ENCODE data around the gene SNED1. TPM values are rescaled to one million over a fixed set of nuclear protein-coding genes. Genes with fewer than 3 reads are reported as not detected.

Gene SNED1
- total RNA-seq, 8 experiments from 2014 or later = 0.71 to 15.4 (median 2.8) TPM

DNA sequence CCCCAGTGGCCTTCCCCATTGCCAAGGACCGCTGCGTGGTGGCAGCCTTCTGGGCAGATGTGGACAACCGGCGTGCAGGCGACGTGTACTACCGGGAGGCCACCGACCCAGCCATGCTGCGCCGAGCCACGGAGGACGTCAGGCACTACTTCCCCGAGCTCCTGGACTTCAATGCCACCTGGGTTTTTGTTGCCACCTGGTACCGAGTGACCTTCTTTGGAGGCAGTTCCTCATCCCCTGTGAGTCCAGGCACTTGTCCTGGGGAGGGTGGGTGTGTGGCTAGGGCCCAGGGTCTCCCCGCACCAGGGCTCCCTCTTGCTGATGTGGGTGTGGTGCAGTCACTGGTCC is 31.9 kb downstream of the SNED1 start:
- no peaks in the 10 kb centered on the region for H3K4me1 ChIP-seq (replicated peaks in 1 of 2)
- no peak overlapping the region for H3K4me3 ChIP-seq
- ATAC-seq (replicated peaks in 6 of 8) = no peak
- 90 to 100% methylated on average over 1 to 2 of the region's 15 CpGs; no CpG with 5 or more reads in 8 of the 10 experiments for WGBS, 10 experiments
- no peak overlapping the region for H3K27ac ChIP-seq
- in situ Hi-C loops (cut with MboI; ENCODE audit: low pct_unique_long_range_greater_than_20kb in 2 of 9, low sequenced_read_pairs in 9 of 9, unreplicated experiment in 9 of 9) = no loop called here

- WGBS, 10 experiments = 82 to 100% (median 92%) methylated on average over 1 to 6 of the region's 7 CpGs; no CpG with 5 or more reads in 2 of the 10 experiments
- H3K27ac ChIP-seq = no peak overlapping the region
- in situ Hi-C loops (cut with MboI; ENCODE audit: low pct_unique_long_range_greater_than_20kb in 2 of 9, low sequenced_read_pairs in 9 of 9, unreplicated experiment in 9 of 9) = no loop called here
- no peaks in the 10 kb centered on the region for H3K4me1 ChIP-seq (replicated peaks in 1 of 2)
- H3K4me3 ChIP-seq = no peak overlapping the region
- ATAC-seq (replicated peaks in 6 of 8) = no peak
Measured at GRCh38 chr2:241030883-241031282, 32.5 kb downstream of the SNED1 start.

DNA sequence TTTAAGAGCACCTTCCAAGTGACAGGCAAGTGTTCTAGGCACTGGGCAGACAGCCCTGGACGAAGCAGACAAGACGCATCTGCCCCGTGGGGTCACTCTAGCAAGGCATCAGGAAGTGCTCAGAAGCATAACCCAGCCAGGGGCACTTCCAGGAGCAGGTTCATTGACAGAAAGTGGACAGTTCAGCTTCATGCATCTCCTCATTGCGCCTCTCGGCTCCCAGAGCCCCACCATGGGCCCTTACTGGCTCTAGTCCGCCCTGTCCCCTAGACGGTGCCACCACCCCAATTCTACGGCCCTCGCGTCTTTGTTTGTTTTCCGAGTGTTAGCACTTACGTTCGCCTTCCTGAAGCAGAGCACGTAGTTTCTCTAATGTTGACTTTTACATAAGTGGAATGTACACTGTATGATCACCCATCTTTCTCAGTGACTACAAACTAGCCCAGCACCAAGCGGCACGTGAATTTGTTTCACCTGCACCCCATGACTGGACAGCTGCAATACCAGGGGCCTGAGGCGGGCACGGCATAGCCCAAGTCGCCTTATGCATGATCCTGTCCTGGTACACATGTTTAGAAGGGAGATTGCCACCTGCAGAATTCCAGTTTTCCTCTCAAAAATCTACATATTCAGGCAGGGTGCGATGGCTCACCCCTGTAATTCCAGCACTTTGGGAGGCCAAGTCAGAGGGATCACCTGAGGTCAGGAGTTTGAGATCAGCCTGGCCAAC is 33.2 kb downstream of the SNED1 start:
- no peak overlapping the region for H3K4me3 ChIP-seq
- in situ Hi-C loops (cut with MboI; ENCODE audit: low pct_unique_long_range_greater_than_20kb in 2 of 9, low sequenced_read_pairs in 9 of 9, unreplicated experiment in 9 of 9) = no loop called here
- no peak overlapping the region for H3K27ac ChIP-seq
- 63 to 91% (median 85%) methylated on average over 3 to 11 of the region's 20 CpGs; no CpG with 5 or more reads in 4 of the 10 experiments for WGBS, 10 experiments
- ATAC-seq (replicated peaks in 6 of 8) = no peak
- peaks cover 5 to 6% of the 10 kb centered on the region in 2 donors for H3K4me1 ChIP-seq (replicated peaks in 1 of 2)

- peaks cover 6 to 11% of the 10 kb centered on the region in 2 donors for H3K4me1 ChIP-seq (replicated peaks in 1 of 2)
- WGBS, 10 experiments = 19 to 100% (median 81%) methylated on average over 2 to 10 of the region's 17 CpGs; no CpG with 5 or more reads in 1 of the 10 experiments
- in situ Hi-C loops (cut with MboI; ENCODE audit: low pct_unique_long_range_greater_than_20kb in 2 of 9, low sequenced_read_pairs in 9 of 9, unreplicated experiment in 9 of 9) = no loop called here
- no peak overlapping the region for H3K4me3 ChIP-seq
- no peak for ATAC-seq (replicated peaks in 6 of 8)
- H3K27ac ChIP-seq = no peak overlapping the region
Measured at GRCh38 chr2:241033336-241033987, 35.0 kb downstream of the SNED1 start.

- no peak for ATAC-seq (replicated peaks in 6 of 8)
- in situ Hi-C loops (cut with MboI; ENCODE audit: low pct_unique_long_range_greater_than_20kb in 2 of 9, low sequenced_read_pairs in 9 of 9, unreplicated experiment in 9 of 9) = no loop called here
- WGBS, 10 experiments = 50 to 100% methylated on average over 1 of the region's 7 CpGs; no CpG with 5 or more reads in 8 of the 10 experiments
- H3K27ac ChIP-seq = no peak overlapping the region
- H3K4me3 ChIP-seq = no peak overlapping the region
- peaks cover 6 to 11% of the 10 kb centered on the region in 2 donors for H3K4me1 ChIP-seq (replicated peaks in 1 of 2)
Measured at GRCh38 chr2:241033994-241034393, 35.6 kb downstream of the SNED1 start.

GRCh38 chr2:241034490-241035141 is 36.2 kb downstream of the SNED1 start:
- Histone ChIP-seq H3K4me3 (no peak overlapping the region), H3K4me1 (replicated peaks in 1 of 2) (peaks cover 6 to 11% of the 10 kb centered on the region in 2 donors), H3K27ac (no peak overlapping the region)
- WGBS, 10 experiments = 100% methylated on average over 1 of the region's 22 CpGs; no CpG with 5 or more reads in 8 of the 10 experiments
- in situ Hi-C loops (cut with MboI; ENCODE audit: low pct_unique_long_range_greater_than_20kb in 2 of 9, low sequenced_read_pairs in 9 of 9, unreplicated experiment in 9 of 9) = no loop called here
- no peak for ATAC-seq (replicated peaks in 6 of 8)

DNA sequence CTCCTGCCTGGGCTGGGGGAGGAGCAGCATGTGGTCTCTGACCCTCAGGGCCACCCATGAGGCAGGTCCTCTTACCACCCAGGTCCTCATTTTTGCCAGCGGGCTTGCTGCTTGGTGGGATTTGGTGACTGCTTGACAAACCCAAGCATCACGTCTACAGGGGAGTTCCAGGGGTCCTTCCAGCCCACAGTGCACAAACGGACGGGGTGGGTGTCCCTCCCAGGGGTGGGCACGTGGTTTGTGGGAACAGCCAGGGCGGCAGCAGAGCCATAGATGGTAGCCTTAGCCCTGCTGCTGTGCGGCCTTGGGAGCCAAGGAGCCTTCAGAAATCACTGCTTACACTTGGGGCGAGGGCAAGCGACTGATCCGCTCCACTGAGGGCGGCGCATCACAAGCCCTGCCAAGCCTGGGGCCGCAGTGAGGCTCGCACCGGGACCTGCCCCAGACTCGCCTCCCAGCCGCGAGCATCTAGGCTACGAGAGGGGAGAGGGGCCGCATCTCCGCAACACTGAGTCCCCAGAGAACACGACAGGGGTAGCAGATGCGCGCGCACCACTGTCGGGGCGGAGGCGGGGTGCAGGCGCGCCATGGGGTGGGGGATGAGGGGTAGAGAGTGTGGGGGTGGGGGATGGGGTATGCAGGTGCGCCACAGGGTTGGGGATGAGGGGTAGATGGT is 36.9 kb downstream of the SNED1 start:
- no peak overlapping the region for H3K27ac ChIP-seq
- peak in 5 of 8 experiments; percentile 12 to 77 (median 73) for ATAC-seq (replicated peaks in 6 of 8)
- in situ Hi-C loops (cut with MboI; ENCODE audit: low pct_unique_long_range_greater_than_20kb in 2 of 9, low sequenced_read_pairs in 9 of 9, unreplicated experiment in 9 of 9) = no loop called here
- peaks cover 6 to 11% of the 10 kb centered on the region in 2 donors for H3K4me1 ChIP-seq (replicated peaks in 1 of 2)
- H3K4me3 ChIP-seq = no peak overlapping the region
- 47% methylated on average over 9 of the region's 31 CpGs; no CpG with 5 or more reads in 9 of the 10 experiments for WGBS, 10 experiments

GRCh38 chr2:241035818-241036396 is 37.5 kb downstream of the SNED1 start:
- ATAC-seq (replicated peaks in 6 of 8) = peak in 5 of 8 experiments; percentile 59 to 77 (median 73)
- WGBS, 10 experiments = no CpG with 5 or more reads among the region's 39 CpGs
- in situ Hi-C loops (cut with MboI; ENCODE audit: low pct_unique_long_range_greater_than_20kb in 2 of 9, low sequenced_read_pairs in 9 of 9, unreplicated experiment in 9 of 9) = no loop called here
- Histone ChIP-seq H3K27ac (no peak overlapping the region), H3K4me1 (replicated peaks in 1 of 2) (peaks cover 6 to 11% of the 10 kb centered on the region in 2 donors), H3K4me3 (peak overlapping the region in 3 of 5 donors; percentile 7 to 15 (median 9))

DNA sequence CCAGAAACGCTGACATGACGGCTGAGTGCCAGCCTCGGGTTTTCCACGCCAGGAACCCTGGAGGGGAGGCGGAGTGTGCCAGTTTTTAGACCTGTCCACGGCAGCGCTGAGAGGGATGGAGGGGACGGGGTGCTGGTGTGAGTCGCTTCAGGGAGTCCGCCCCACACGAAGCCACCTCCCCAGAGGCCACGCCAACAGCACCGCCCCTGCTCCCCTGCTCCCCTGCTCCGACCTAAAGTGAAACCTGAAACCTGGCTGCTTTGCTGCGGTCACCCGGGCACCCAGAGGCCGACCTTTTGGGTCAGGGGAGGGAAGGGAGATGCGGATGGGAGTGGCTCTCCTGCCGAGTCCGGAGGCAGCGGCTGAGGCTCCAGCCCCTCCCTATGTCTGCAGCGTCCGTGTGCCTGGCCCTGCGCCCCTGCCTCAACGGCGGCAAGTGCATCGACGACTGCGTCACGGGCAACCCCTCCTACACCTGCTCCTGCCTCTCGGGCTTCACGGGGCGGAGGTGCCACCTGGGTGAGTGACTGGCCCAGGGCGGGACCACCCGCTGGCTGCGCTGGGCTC is 38.1 kb downstream of the SNED1 start:
- in situ Hi-C loops (cut with MboI; ENCODE audit: low pct_unique_long_range_greater_than_20kb in 2 of 9, low sequenced_read_pairs in 9 of 9, unreplicated experiment in 9 of 9) = no loop called here
- Histone ChIP-seq H3K4me3 (peak overlapping the region in 3 of 5 donors; percentile 7 to 15 (median 9)), H3K27ac (no peak overlapping the region), H3K4me1 (replicated peaks in 1 of 2) (peaks cover 6 to 11% of the 10 kb centered on the region in 2 donors)
- WGBS, 10 experiments = 6 to 10% methylated on average over 2 to 10 of the region's 36 CpGs; no CpG with 5 or more reads in 8 of the 10 experiments
- peak in 5 of 8 experiments; percentile 58 to 63 (median 59) for ATAC-seq (replicated peaks in 6 of 8)

GRCh38 chr2:241036964-241037421 is 38.6 kb downstream of the SNED1 start:
- in situ Hi-C loops (cut with MboI; ENCODE audit: low pct_unique_long_range_greater_than_20kb in 2 of 9, low sequenced_read_pairs in 9 of 9, unreplicated experiment in 9 of 9) = no loop called here

DNA sequence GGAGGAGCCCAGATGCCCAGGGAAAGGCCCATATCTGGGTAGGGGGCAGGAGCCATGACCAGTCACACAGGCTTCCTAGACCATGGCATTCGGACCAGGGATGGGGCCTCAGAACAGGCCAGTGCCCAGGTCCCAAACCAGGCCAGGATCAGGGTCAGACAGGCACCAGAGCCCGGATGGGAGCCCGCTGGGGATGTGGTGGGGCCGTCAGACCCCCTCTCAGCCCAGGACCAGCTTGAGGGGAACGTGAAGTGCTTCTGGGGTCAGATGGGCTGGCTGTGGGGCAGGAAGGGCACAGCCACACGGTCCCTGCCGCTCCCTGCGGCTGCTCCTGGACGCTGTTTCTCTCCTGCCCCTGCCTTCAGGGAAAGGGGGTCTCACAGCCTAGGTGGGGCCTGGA is 39.1 kb downstream of the SNED1 start:
- Histone ChIP-seq H3K4me1 (replicated peaks in 1 of 2) (peaks cover 6 to 11% of the 10 kb centered on the region in 2 donors), H3K27ac (no peak overlapping the region), H3K4me3 (no peak overlapping the region)
- 65% methylated on average over 4 of the region's 9 CpGs; no CpG with 5 or more reads in 9 of the 10 experiments for WGBS, 10 experiments
- in situ Hi-C loops (cut with MboI; ENCODE audit: low pct_unique_long_range_greater_than_20kb in 2 of 9, low sequenced_read_pairs in 9 of 9, unreplicated experiment in 9 of 9) = no loop called here
- no peak for ATAC-seq (replicated peaks in 6 of 8)

More at GRCh38 chr2:241036964-241037421, 38.6 kb downstream of the SNED1 start:
- WGBS, 10 experiments = 53 to 80% methylated on average over 1 to 4 of the region's 18 CpGs; no CpG with 5 or more reads in 8 of the 10 experiments
- H3K4me3 ChIP-seq = peak overlapping the region in 3 of 5 donors; percentile 7 to 15 (median 9)
- ATAC-seq (replicated peaks in 6 of 8) = no peak
- peaks cover 6 to 11% of the 10 kb centered on the region in 2 donors for H3K4me1 ChIP-seq (replicated peaks in 1 of 2)
- no peak overlapping the region for H3K27ac ChIP-seq
